ENCODE data around the gene CAMKK2.
A peak's percentile ranks its signal among the peaks of the same experiment; 100 is the strongest.

The CAMKK2 gene

DNA sequence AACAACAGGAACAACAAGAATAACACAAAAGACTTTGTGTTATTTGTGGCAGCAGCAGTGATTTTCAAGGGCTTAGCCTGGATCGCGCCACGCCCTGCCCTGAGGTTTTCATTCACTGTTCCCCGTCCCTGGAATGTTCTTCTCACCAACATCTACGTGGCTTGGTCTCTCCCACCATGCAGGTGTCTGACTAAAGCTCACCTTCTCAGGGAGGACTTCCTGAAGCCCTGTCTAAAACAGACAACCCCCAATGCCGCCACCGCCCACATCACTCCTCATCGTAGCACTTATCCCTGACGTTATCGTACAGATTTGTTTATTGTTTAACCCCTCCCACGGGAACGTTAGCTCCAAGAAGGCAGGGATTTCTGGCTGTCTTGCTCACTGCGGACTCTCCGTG, 46.1 kb downstream of the CAMKK2 start:
- Histone ChIP-seq H3K36me3 (ENCODE audit: insufficient read depth, low read length) (peaks cover 49% of the 10 kb centered on the region), H3K9ac (ENCODE audit: low read length) (no peak overlapping the region), H2AFZ (ENCODE audit: low read length) (no peak overlapping the region), H3K4me2 (ENCODE audit: low read length) (no peak overlapping the region), H3K27ac (ENCODE audit: low read depth, low read length, poor library complexity, severe bottlenecking) (no peak overlapping the region), H3K4me3 (ENCODE audit: low read depth, low read length, poor library complexity, severe bottlenecking) (no peak overlapping the region), H3K79me2 (ENCODE audit: insufficient read depth, low read length) (no peaks in the 10 kb centered on the region), H3K27me3 (ENCODE audit: insufficient read depth, low read length) (no peaks in the 10 kb centered on the region), H4K20me1 (ENCODE audit: insufficient read depth, low read length) (no peaks in the 10 kb centered on the region), H3F3A (ENCODE audit: insufficient read depth, low read length) (no peaks in the 10 kb centered on the region), H3K4me1 (ENCODE audit: insufficient read depth, low read length, severe bottlenecking) (peaks cover 12% of the 10 kb centered on the region), H3K9me3 (ENCODE audit: low read length) (no peaks in the 10 kb centered on the region), H3K9me2 (ENCODE audit: low read depth, low read length) (no peaks in the 10 kb centered on the region)
- TF ChIP-seq, protein P1, sequence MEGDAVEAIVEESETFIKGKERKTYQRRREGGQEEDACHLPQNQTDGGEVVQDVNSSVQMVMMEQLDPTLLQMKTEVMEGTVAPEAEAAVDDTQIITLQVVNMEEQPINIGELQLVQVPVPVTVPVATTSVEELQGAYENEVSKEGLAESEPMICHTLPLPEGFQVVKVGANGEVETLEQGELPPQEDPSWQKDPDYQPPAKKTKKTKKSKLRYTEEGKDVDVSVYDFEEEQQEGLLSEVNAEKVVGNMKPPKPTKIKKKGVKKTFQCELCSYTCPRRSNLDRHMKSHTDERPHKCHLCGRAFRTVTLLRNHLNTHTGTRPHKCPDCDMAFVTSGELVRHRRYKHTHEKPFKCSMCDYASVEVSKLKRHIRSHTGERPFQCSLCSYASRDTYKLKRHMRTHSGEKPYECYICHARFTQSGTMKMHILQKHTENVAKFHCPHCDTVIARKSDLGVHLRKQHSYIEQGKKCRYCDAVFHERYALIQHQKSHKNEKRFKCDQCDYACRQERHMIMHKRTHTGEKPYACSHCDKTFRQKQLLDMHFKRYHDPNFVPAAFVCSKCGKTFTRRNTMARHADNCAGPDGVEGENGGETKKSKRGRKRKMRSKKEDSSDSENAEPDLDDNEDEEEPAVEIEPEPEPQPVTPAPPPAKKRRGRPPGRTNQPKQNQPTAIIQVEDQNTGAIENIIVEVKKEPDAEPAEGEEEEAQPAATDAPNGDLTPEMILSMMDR (IDR thresholded peaks at IDR 0.05; ENCODE audit: low read length), result no peak
- TF ChIP-seq EZH2 (IDR thresholded peaks at IDR 0.05; ENCODE audit: borderline replicate concordance, low read length), result no peak

DNA sequence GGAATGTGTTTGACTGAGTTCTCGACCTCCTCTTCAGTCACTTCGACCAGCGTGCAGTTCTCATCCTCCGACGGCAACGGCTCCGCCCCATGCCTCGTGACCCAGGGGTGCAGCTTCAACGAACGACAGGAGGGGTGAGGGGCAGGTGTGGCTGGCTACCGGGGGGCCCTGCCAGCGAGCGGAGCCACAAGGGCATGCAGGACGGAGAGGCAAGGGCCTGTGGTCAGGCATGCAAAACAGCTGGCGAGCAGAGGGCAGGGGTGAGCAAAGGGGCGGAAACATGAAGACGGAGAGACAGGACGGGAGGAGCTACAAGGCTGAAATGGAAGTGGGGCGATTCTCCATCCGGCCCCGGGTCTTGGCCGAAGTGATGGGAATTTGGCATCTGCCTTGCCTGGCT, 47.9 kb downstream of the CAMKK2 start:
- Histone ChIP-seq H3K9ac (ENCODE audit: low read length) (peak overlapping the region; percentile 41; the same call in 1 of the 2 replicates), H3K4me3 (ENCODE audit: low read depth, low read length, poor library complexity, severe bottlenecking) (peak overlapping the region; percentile 5), H4K20me1 (ENCODE audit: insufficient read depth, low read length) (no peaks in the 10 kb centered on the region), H3K27me3 (ENCODE audit: insufficient read depth, low read length) (no peaks in the 10 kb centered on the region), H3F3A (ENCODE audit: insufficient read depth, low read length) (no peaks in the 10 kb centered on the region), H3K27ac (ENCODE audit: low read depth, low read length, poor library complexity, severe bottlenecking) (peak overlapping the region; percentile 75), H3K9me3 (ENCODE audit: low read length) (no peaks in the 10 kb centered on the region), H3K4me1 (ENCODE audit: insufficient read depth, low read length, severe bottlenecking) (peaks cover 12% of the 10 kb centered on the region), H2AFZ (ENCODE audit: low read length) (no peak overlapping the region), H3K79me2 (ENCODE audit: insufficient read depth, low read length) (no peaks in the 10 kb centered on the region), H3K9me2 (ENCODE audit: low read depth, low read length) (no peaks in the 10 kb centered on the region), H3K36me3 (ENCODE audit: insufficient read depth, low read length) (peaks cover 44% of the 10 kb centered on the region), H3K4me2 (ENCODE audit: low read length) (peak overlapping the region; percentile 47)
- TF ChIP-seq, protein P1 (IDR thresholded peaks at IDR 0.05; ENCODE audit: low read length), result no peak
- no peak for TF ChIP-seq EZH2 (IDR thresholded peaks at IDR 0.05; ENCODE audit: borderline replicate concordance, low read length)

DNA sequence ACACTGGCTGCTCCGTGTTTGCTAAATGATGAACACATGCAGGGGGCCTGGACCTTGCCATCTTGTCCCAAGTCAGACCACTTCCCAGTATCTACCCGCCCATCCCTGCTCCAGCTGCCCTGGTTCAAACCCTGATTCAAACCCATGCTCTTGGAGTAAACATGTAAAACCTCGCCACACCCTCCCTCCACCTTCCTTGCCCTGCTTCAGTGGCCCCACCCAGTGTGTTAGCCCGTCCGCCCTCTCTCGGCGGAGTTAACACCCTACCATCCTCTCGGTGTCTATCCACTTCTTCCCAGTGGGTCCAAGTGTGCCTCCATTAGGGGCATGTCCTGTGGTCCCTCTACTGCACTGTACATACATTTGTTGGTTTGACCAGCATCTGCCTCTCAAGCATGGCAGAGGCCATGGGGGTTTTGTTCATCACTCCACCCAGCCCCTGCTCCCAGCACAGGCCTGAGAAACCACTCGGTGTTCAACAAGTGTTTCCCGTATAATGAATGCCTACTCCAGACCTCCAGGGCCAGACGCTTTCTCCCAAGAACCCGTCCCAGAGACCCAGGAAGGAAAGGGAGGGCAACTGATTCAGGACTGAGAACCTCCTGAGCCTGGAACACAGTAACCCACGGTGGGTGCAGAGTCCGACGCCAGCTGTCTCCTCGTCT, 49.5 kb downstream of the CAMKK2 start:
- Histone ChIP-seq H3F3A (ENCODE audit: insufficient read depth, low read length) (no peaks in the 10 kb centered on the region), H3K27me3 (ENCODE audit: insufficient read depth, low read length) (no peaks in the 10 kb centered on the region), H2AFZ (ENCODE audit: low read length) (no peak overlapping the region), H3K9ac (ENCODE audit: low read length) (no peak overlapping the region), H3K4me1 (ENCODE audit: insufficient read depth, low read length, severe bottlenecking) (peaks cover 12% of the 10 kb centered on the region), H3K36me3 (ENCODE audit: insufficient read depth, low read length) (peaks cover 36% of the 10 kb centered on the region; the same call in 1 of the 2 replicates), H3K79me2 (ENCODE audit: insufficient read depth, low read length) (no peaks in the 10 kb centered on the region), H3K27ac (ENCODE audit: low read depth, low read length, poor library complexity, severe bottlenecking) (no peak overlapping the region), H3K9me2 (ENCODE audit: low read depth, low read length) (no peaks in the 10 kb centered on the region), H3K9me3 (ENCODE audit: low read length) (no peaks in the 10 kb centered on the region), H3K4me3 (ENCODE audit: low read depth, low read length, poor library complexity, severe bottlenecking) (no peak overlapping the region), H3K4me2 (ENCODE audit: low read length) (no peak overlapping the region), H4K20me1 (ENCODE audit: insufficient read depth, low read length) (no peaks in the 10 kb centered on the region)
- TF ChIP-seq, protein P1 (IDR thresholded peaks at IDR 0.05; ENCODE audit: low read length), result no peak
- no peak for TF ChIP-seq EZH2 (IDR thresholded peaks at IDR 0.05; ENCODE audit: borderline replicate concordance, low read length)
